Caco-2 (cell line): ENCODE measurements around the gene RSL1D1. TPM values are rescaled to one million over a fixed set of nuclear protein-coding genes. Genes with fewer than 3 reads are reported as not detected.

Source experiments
- BruUV-seq: library from RNA; stranded (reverse); fragments of 400-500 nt; replicated peaks from 2 replicates; lab custom pipeline; 2021; lab: Mats Ljungman, UMichigan
- CTCF ChIA-PET: fragments of 300-600 bp; sonication (Branson Sonifier 250); formaldehyde crosslinking; loops from one replicate; lab custom pipeline; 2022; ENCODE audit warnings: antibody characterized with exemption; lab: Charles Lee
- POLR2A ChIA-PET: fragments of 300-600 bp; sonication (Branson Sonifier 250); formaldehyde crosslinking; loops from one replicate; lab custom pipeline; 2022; ENCODE audit warnings: antibody characterized with exemption; lab: Charles Lee
- DNase-seq, 2 experiments: peaks; one replicate each; pipeline versions ENCODE4 v3.0.0 to v3.0.0-alpha.2; 2020 to 2022
- H3K27me3 ChIP-seq: replicated peaks from 2 replicates; pipeline ENCODE4 v1.6.0; 2011; ENCODE audit warnings: low read length; ENCODE audit not compliant: control insufficient read depth, insufficient read depth
- H3K36me3 ChIP-seq: 2 replicates; pipeline ENCODE4 v1.5.1; 2011; ENCODE audit warnings: low read length; ENCODE audit not compliant: control insufficient read depth, insufficient read depth
- H3K4me1 ChIP-seq: fragments of 250-450 bp; sonication (Bioruptor Pico); 2 replicates; pipeline ENCODE4 v1.5.1; 2020; ENCODE audit warnings: mild to moderate bottlenecking
- H3K4me3 ChIP-seq: 2 replicates; pipeline ENCODE4 v1.5.1; 2011; ENCODE audit warnings: low read depth, mild to moderate bottlenecking, control low read depth, low read length
- H3K9me3 ChIP-seq: fragments of 250-450 bp; sonication (Bioruptor Pico); 2 replicates; pipeline ENCODE4 v1.5.1; 2020; ENCODE audit warnings: mild to moderate bottlenecking, moderate library complexity
- H3K27ac Mint-ChIP-seq: one replicate; pipeline ENCODE4 v1.8.0; 2022; ENCODE audit warnings: mixed read lengths; ENCODE audit not compliant: unreplicated experiment
- H3K27me3 Mint-ChIP-seq: one replicate; pipeline ENCODE4 v1.8.0; 2022; ENCODE audit warnings: mixed read lengths; ENCODE audit not compliant: insufficient read depth, unreplicated experiment
- H3K36me3 Mint-ChIP-seq: one replicate; pipeline ENCODE4 v1.8.0; 2022; ENCODE audit warnings: mild to moderate bottlenecking, mixed read lengths; ENCODE audit not compliant: insufficient read depth, unreplicated experiment
- H3K4me1 Mint-ChIP-seq: one replicate; pipeline ENCODE4 v1.8.0; 2022; ENCODE audit warnings: low read depth, mixed read lengths; ENCODE audit not compliant: unreplicated experiment
- H3K4me3 Mint-ChIP-seq: one replicate; pipeline ENCODE4 v1.8.0; 2022; ENCODE audit warnings: mild to moderate bottlenecking, moderate library complexity, mixed read lengths; ENCODE audit not compliant: unreplicated experiment
- H3K9me3 Mint-ChIP-seq: one replicate; pipeline ENCODE4 v1.8.0; 2022; ENCODE audit warnings: mixed read lengths; ENCODE audit not compliant: unreplicated experiment
- intact Hi-C: fragments of 100-400 bp; cut with micrococcal nuclease; formaldehyde crosslinking; loops from one replicate; pipeline ENCODE4 v1.10.0; 2022; ENCODE audit not compliant: unreplicated experiment
- total RNA-seq: library from RNA; stranded (reverse); gene quantifications from 2 replicates; pipeline ENCODE4 v1.2.3, GENCODE V29; 2022
- TF ChIP-seq, protein P1 (sequence below), 2 experiments: fragments of 200-600 bp in 1 of 2; IDR thresholded peaks; 1 replicate in 1 of 2; 2 replicates in 1 of 2; pipeline versions ENCODE4 v1.5.1 to v1.8.0; 2011 to 2022; ENCODE audit warnings: antibody characterized with exemption in 1 of 2, control low read depth in 1 of 2, inconsistent platforms in 1 of 2, low read depth in 1 of 2, low read length in 1 of 2, mild to moderate bottlenecking in 1 of 2, moderate library complexity in 1 of 2; ENCODE audit not compliant: insufficient read depth in 1 of 2, severe bottlenecking in 1 of 2, unreplicated experiment in 1 of 2

Gene RSL1D1
- total RNA-seq, 1 experiment from 2014 or later = 227 TPM

DNA sequence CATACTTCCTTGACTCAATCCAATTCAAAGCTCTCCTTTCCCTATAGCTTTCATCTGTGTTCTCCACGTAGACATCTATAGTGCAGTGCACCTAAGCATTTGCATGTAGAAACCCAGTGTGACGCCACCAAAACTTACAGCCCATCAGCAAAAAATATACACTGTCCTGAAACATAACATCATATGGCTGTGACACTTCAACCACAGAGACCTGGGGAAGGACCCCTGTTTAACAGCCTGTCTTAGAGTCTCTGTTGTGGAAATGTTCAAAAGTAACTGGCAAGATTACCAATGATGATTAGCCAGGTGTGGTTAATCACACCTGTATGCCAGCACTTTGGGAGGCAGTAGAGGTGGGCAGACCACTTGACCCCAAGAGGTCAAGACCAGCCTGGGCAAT is 42.2 kb upstream of the RSL1D1 start:
- Histone ChIP-seq H3K36me3 (peaks cover 1% of the 10 kb centered on the region; the same call in 1 of the 2 replicates), H3K9me3 (no peaks in the 10 kb centered on the region), H3K27me3 (no peaks in the 10 kb centered on the region), H3K4me3 (no peak overlapping the region), H3K4me1 (no peaks in the 10 kb centered on the region)
- H3K36me3 Mint-ChIP-seq = peaks cover 61% of the 10 kb centered on the region
- H3K4me3 Mint-ChIP-seq = no peak overlapping the region
- no peaks in the 10 kb centered on the region for H3K27me3 Mint-ChIP-seq
- BruUV-seq = no TSS peak
- no peak for DNase-seq
- CTCF ChIA-PET = no interaction called here
- no peak overlapping the region for H3K27ac Mint-ChIP-seq
- TF ChIP-seq, protein P1, sequence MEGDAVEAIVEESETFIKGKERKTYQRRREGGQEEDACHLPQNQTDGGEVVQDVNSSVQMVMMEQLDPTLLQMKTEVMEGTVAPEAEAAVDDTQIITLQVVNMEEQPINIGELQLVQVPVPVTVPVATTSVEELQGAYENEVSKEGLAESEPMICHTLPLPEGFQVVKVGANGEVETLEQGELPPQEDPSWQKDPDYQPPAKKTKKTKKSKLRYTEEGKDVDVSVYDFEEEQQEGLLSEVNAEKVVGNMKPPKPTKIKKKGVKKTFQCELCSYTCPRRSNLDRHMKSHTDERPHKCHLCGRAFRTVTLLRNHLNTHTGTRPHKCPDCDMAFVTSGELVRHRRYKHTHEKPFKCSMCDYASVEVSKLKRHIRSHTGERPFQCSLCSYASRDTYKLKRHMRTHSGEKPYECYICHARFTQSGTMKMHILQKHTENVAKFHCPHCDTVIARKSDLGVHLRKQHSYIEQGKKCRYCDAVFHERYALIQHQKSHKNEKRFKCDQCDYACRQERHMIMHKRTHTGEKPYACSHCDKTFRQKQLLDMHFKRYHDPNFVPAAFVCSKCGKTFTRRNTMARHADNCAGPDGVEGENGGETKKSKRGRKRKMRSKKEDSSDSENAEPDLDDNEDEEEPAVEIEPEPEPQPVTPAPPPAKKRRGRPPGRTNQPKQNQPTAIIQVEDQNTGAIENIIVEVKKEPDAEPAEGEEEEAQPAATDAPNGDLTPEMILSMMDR (IDR thresholded peaks at IDR 0.05; ENCODE audit: insufficient read depth in 1 of 2, low read depth in 1 of 2, low read length in 1 of 2, severe bottlenecking in 1 of 2, unreplicated experiment in 1 of 2) = no peak
- H3K4me1 Mint-ChIP-seq = no peaks in the 10 kb centered on the region
- POLR2A ChIA-PET = no interaction called here
- intact Hi-C loops = no loop called here
- no peaks in the 10 kb centered on the region for H3K9me3 Mint-ChIP-seq

GRCh38 chr16:11892761-11893160 is 41.4 kb upstream of the RSL1D1 start:
- intact Hi-C loops = no loop called here
- H3K36me3 ChIP-seq = peaks cover 1% of the 10 kb centered on the region; the same call in 1 of the 2 replicates
- DNase-seq = no peak
- no peaks in the 10 kb centered on the region for H3K27me3 ChIP-seq
- no peaks in the 10 kb centered on the region for H3K4me1 ChIP-seq
- Mint-ChIP-seq H3K4me3 (no peak overlapping the region), H3K27me3 (no peaks in the 10 kb centered on the region), H3K4me1 (no peaks in the 10 kb centered on the region), H3K9me3 (no peaks in the 10 kb centered on the region), H3K36me3 (peaks cover 69% of the 10 kb centered on the region), H3K27ac (no peak overlapping the region)
- H3K4me3 ChIP-seq = no peak overlapping the region
- TF ChIP-seq, protein P1 (IDR thresholded peaks at IDR 0.05; ENCODE audit: insufficient read depth in 1 of 2, low read depth in 1 of 2, low read length in 1 of 2, severe bottlenecking in 1 of 2, unreplicated experiment in 1 of 2) = no peak
- POLR2A ChIA-PET = no interaction called here
- CTCF ChIA-PET = no interaction called here
- no TSS peak for BruUV-seq
- H3K9me3 ChIP-seq = no peaks in the 10 kb centered on the region

GRCh38 chr16:11890231-11890965 is 39.1 kb upstream of the RSL1D1 start:
- no peaks in the 10 kb centered on the region for H3K4me1 ChIP-seq
- DNase-seq = no peak
- TF ChIP-seq, protein P1 (IDR thresholded peaks at IDR 0.05; ENCODE audit: insufficient read depth in 1 of 2, low read depth in 1 of 2, low read length in 1 of 2, severe bottlenecking in 1 of 2, unreplicated experiment in 1 of 2) = no peak
- ChIA-PET CTCF (no interaction called here), POLR2A (no interaction called here)
- no peaks in the 10 kb centered on the region for H3K9me3 ChIP-seq
- BruUV-seq = TSS peak; percentile 13
- H3K27me3 ChIP-seq = no peaks in the 10 kb centered on the region
- intact Hi-C loops = no loop called here
- H3K4me1 Mint-ChIP-seq = no peaks in the 10 kb centered on the region
- peaks cover 1% of the 10 kb centered on the region; the same call in 1 of the 2 replicates for H3K36me3 ChIP-seq
- H3K4me3 ChIP-seq = no peak overlapping the region
- H3K4me3 Mint-ChIP-seq = no peak overlapping the region
- no peak overlapping the region for H3K27ac Mint-ChIP-seq
- H3K9me3 Mint-ChIP-seq = no peaks in the 10 kb centered on the region
- no peaks in the 10 kb centered on the region for H3K27me3 Mint-ChIP-seq
- peaks cover 79% of the 10 kb centered on the region for H3K36me3 Mint-ChIP-seq
